Loucy (cell line): Measurements from ENCODE around the gene HPD.

Experiments used
- H2AFZ ChIP-seq: fragments of 200-600 bp; sonication (generic); 2 replicates; pipeline ENCODE4 v1.6.0; 2016; ENCODE audit warnings: antibody characterized with exemption, mild to moderate bottlenecking, low read length, moderate library complexity
- H3F3A ChIP-seq: fragments of 200-600 bp; 2 replicates; pipeline ENCODE4 v1.6.0; 2016; ENCODE audit warnings: antibody characterized with exemption, low read depth, mild to moderate bottlenecking
- H3K27me3 ChIP-seq: fragments of 200-600 bp; sonication (generic); 2 replicates; pipeline ENCODE4 v1.6.1; 2014; ENCODE audit warnings: low read length, mild to moderate bottlenecking; ENCODE audit not compliant: insufficient read depth, poor library complexity, severe bottlenecking
- H3K36me3 ChIP-seq: fragments of 200-600 bp; sonication (generic); 2 replicates; pipeline ENCODE4 v1.6.1; 2016; ENCODE audit warnings: low read length; ENCODE audit not compliant: insufficient read depth
- H3K4me1 ChIP-seq: fragments of 200-600 bp; sonication (generic); 2 replicates; pipeline ENCODE4 v1.5.1; 2014; ENCODE audit warnings: low read length, mild to moderate bottlenecking; ENCODE audit not compliant: insufficient read depth, poor library complexity, severe bottlenecking
- H3K4me2 ChIP-seq: fragments of 200-600 bp; sonication (generic); 2 replicates; pipeline ENCODE4 v1.6.0; 2014; ENCODE audit warnings: antibody characterized with exemption, low read length, low read depth, mild to moderate bottlenecking; ENCODE audit not compliant: poor library complexity, severe bottlenecking
- H3K4me3 ChIP-seq: fragments of 200-600 bp; sonication (generic); 2 replicates; pipeline ENCODE4 v1.5.1; 2014; ENCODE audit warnings: low read length, mild to moderate bottlenecking, mixed read lengths; ENCODE audit not compliant: poor library complexity, severe bottlenecking
- H3K79me2 ChIP-seq: fragments of 200-600 bp; sonication (generic); 2 replicates; pipeline ENCODE4 v1.6.1; 2014; ENCODE audit warnings: low read length; ENCODE audit not compliant: insufficient read depth
- H3K9ac ChIP-seq: fragments of 200-600 bp; sonication (generic); 2 replicates; pipeline ENCODE4 v1.6.0; 2014; ENCODE audit warnings: mild to moderate bottlenecking, low read depth, low read length, moderate library complexity; ENCODE audit not compliant: poor library complexity, severe bottlenecking
- H3K9me2 ChIP-seq: fragments of 200-600 bp; sonication (generic); replicated peaks from 2 replicates; pipeline ENCODE4 v1.6.1; 2016; ENCODE audit warnings: low read depth, low read length, mixed read lengths
- H3K9me3 ChIP-seq: fragments of 200-600 bp; sonication (generic); 2 replicates; pipeline ENCODE4 v1.6.1; 2014; ENCODE audit warnings: mild to moderate bottlenecking, antibody characterized with exemption, low read length, low read depth; ENCODE audit not compliant: insufficient read depth
- H4K20me1 ChIP-seq: fragments of 200-600 bp; sonication (generic); 2 replicates; pipeline ENCODE4 v1.6.0; 2014; ENCODE audit warnings: antibody characterized with exemption, low read length, mild to moderate bottlenecking; ENCODE audit not compliant: insufficient read depth, poor library complexity, severe bottlenecking
- CTCF ChIP-seq: fragments of 200-600 bp; sonication (generic); conservative IDR thresholded peaks from 2 replicates; pipeline ENCODE4 v1.5.1; 2014; ENCODE audit warnings: mild to moderate bottlenecking, antibody characterized with exemption, low read length
- EZH2phosphoT487 ChIP-seq: fragments of 200-600 bp; IDR thresholded peaks from 2 replicates; pipeline ENCODE4 v1.6.1; 2018; ENCODE audit warnings: antibody characterized with exemption, mild to moderate bottlenecking, moderate library complexity, borderline replicate concordance

HPD gene

GRCh38 chr12:121837680-121838079 is 21.0 kb downstream of the HPD start:
- no peak overlapping the region for H3K4me3 ChIP-seq
- H3K27me3 ChIP-seq = no peaks in the 10 kb centered on the region
- no peaks in the 10 kb centered on the region for H3K79me2 ChIP-seq
- no peaks in the 10 kb centered on the region for H3K9me2 ChIP-seq
- no peaks in the 10 kb centered on the region for H3K9me3 ChIP-seq
- no peak overlapping the region for H3K9ac ChIP-seq
- H3K4me2 ChIP-seq = no peak overlapping the region
- H4K20me1 ChIP-seq = no peaks in the 10 kb centered on the region
- no peaks in the 10 kb centered on the region for H3F3A ChIP-seq
- no peaks in the 10 kb centered on the region for H3K36me3 ChIP-seq
- H3K4me1 ChIP-seq = no peaks in the 10 kb centered on the region
- no peak overlapping the region for H2AFZ ChIP-seq
- TF ChIP-seq CTCF (no peak), EZH2phosphoT487 (no peak)

GRCh38 chr12:121831571-121832245 is 27.0 kb downstream of the HPD start:
- H3F3A ChIP-seq = no peaks in the 10 kb centered on the region
- no peak overlapping the region for H3K9ac ChIP-seq
- no peaks in the 10 kb centered on the region for H3K4me1 ChIP-seq
- H3K4me2 ChIP-seq = no peak overlapping the region
- no peaks in the 10 kb centered on the region for H3K27me3 ChIP-seq
- H3K9me2 ChIP-seq = no peaks in the 10 kb centered on the region
- no peak for TF ChIP-seq CTCF
- no peak for TF ChIP-seq EZH2phosphoT487
- peaks cover 24% of the 10 kb centered on the region; the same call in 1 of the 2 replicates for H3K36me3 ChIP-seq
- H3K4me3 ChIP-seq = no peak overlapping the region
- no peak overlapping the region for H2AFZ ChIP-seq
- no peaks in the 10 kb centered on the region for H4K20me1 ChIP-seq
- H3K79me2 ChIP-seq = no peaks in the 10 kb centered on the region
- no peaks in the 10 kb centered on the region for H3K9me3 ChIP-seq

GRCh38 chr12:121830588-121831265 is 27.9 kb downstream of the HPD start:
- no peaks in the 10 kb centered on the region for H3K9me3 ChIP-seq
- no peak for TF ChIP-seq EZH2phosphoT487
- TF ChIP-seq CTCF = no peak
- no peaks in the 10 kb centered on the region for H3K79me2 ChIP-seq
- no peaks in the 10 kb centered on the region for H3K9me2 ChIP-seq
- no peaks in the 10 kb centered on the region for H3F3A ChIP-seq
- H3K4me1 ChIP-seq = no peaks in the 10 kb centered on the region
- no peak overlapping the region for H3K9ac ChIP-seq
- H2AFZ ChIP-seq = no peak overlapping the region
- H3K4me2 ChIP-seq = no peak overlapping the region
- H3K36me3 ChIP-seq = peaks cover 24% of the 10 kb centered on the region; the same call in 1 of the 2 replicates
- H3K4me3 ChIP-seq = no peak overlapping the region
- no peaks in the 10 kb centered on the region for H3K27me3 ChIP-seq
- H4K20me1 ChIP-seq = no peaks in the 10 kb centered on the region
